Suprapubic skin (tissue), 4 donors: ENCODE data around the gene GARIN5A.

Experiments
- CTCF ChIP-seq, 2 donors: fragments of 200-600 bp in 1 of 2; fragments of 450-650 bp in 1 of 2; sonication (generic) in 1 of 2; IDR thresholded peaks; one replicate each; pipeline ENCODE4 v1.5.1; 2016 to 2019; ENCODE audit warnings: antibody characterized with exemption in 2 of 2, mild to moderate bottlenecking in 1 of 2, moderate library complexity in 1 of 2
- POLR2A ChIP-seq, 2 donors: fragments of 450-650 bp; IDR thresholded peaks; one replicate each; pipeline ENCODE4 v1.6.1; 2017; ENCODE audit warnings: antibody characterized with exemption in 2 of 2, mild to moderate bottlenecking in 2 of 2, moderate library complexity in 2 of 2
- POLR2AphosphoS5 ChIP-seq, 3 donors: sonication (generic); formaldehyde crosslinking; IDR thresholded peaks; one replicate each; pipeline ENCODE4 v1.6.1; 2017; ENCODE audit warnings: antibody characterized with exemption in 3 of 3

- TF ChIP-seq POLR2A (IDR thresholded peaks at IDR 0.05): no peak
- TF ChIP-seq CTCF (IDR thresholded peaks at IDR 0.05): no peak
- TF ChIP-seq POLR2AphosphoS5 (IDR thresholded peaks at IDR 0.05): no peak
Observed at GRCh38 chr19:50501568-50502475, 25.2 kb upstream of the GARIN5A start.
